Fibroblast of skin of abdomen (primary cell): ENCODE data around the gene FAXC. TPM values are rescaled to one million over a fixed set of nuclear protein-coding genes. Genes with fewer than 3 reads are reported as not detected.

Experiments
- DNase-seq: peaks from one replicate; pipeline ENCODE4 v3.0.0-alpha.2; 2013
- polyA plus RNA-seq, 2 experiments: library from polyadenylated mRNA; unstranded; fragments of 120-200 nt; gene quantifications; one replicate each; pipeline ENCODE4 v1.2.1, GENCODE V29; 2013; ENCODE audit not compliant: insufficient read length in 2 of 2

FAXC gene
- 5.1 TPM for polyA plus RNA-seq (2013, experiment 1 of 2; ENCODE audit: insufficient read length)
- polyA plus RNA-seq (2013, experiment 2 of 2; ENCODE audit: insufficient read length), result 6.0 TPM

GRCh38 chr6:99349171-99350141 lies at the start of gene FAXC:
Gene FAXC (minus strand): TSS chr6:99349674. CDS start chr6:99349372, 302 bp downstream.
- peak; percentile 33 for DNase-seq

DNA sequence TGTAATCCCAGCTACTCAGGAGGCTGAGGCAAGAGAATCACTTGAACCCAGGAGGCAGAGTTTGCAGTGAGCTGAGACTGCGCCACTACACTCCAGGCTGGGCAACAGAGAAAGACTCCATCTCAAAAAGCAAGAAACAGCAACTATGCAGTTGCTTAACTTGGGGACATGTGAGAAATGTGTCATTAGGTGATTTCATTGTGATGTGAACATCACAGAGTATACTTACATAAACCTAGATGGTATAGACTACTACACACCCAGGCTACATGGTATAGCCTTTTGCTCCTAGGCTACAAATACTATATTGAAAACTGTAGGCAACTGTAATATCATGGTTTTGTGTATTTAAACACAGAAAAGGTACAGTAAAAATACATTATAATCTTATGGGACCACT lies 47.8 kb upstream of the FAXC start:
- DNase-seq, result no peak

DNA sequence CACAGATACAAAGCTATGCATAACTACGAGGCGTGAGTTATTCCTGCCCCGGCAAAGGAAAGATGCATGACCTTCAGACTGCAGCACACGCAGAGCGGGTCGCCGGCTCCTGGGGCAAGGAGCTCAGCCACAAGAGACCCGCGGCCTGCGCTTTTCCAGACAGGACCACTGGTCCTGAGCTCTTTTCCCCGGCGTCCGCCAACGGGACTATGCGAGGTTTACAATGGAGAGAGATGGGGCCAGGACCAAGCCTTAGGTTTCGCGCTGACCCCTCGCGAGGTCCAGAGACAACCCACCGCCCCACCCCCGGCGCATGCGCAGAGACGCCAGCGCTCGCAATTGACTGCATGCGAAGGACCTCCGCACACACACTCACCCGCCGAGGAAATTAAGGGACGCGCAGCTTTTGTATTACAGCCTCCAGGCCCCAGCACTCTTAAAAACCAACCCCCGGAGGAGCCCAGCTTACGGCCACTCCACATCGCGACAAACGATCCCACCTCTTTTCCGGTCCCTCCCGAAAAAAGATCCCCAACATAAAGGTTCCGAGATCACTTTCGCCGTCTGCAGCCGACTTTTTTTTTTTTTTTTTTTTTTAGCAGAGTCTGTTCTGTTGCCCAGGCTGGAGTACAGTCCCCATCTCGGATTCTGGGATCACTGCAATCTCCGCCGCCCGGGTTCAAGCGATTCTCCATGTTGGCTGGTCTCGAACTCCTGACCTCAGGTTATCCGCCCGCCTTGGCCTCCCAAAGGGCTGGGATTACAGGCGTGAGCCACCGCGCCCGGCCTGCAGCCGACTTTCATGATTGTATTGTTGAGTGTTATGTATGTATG lies 44.4 kb upstream of the FAXC start, which contains the start of gene COQ3:
Gene COQ3, minus strand, starts transcription at position 498 of the 834 bp plus-strand sequence. Its CDS starts 16 bp downstream, at position 482.
- peak; percentile 82 for DNase-seq

GRCh38 chr6:99393366-99393697 lies 43.9 kb upstream of the FAXC start:
- DNase-seq, result no peak

DNA sequence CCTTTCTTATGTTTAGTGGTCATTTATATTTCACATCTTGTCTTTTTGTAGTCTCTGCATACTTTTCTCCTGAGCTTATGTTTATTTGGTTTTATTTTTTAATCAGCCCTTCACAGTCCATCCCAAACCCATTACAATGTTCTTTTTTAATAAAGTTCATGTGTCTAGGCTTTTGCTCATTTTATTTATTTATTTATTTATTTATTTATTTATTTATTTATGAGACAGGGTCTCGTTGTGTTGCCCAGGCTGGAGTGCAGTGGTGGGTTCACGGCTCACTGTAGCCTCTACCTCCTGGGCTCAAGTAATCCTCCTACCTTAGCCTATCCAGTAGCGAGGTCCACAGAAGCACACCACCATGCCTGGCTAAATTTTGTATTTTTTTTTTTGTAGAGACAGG lies 41.4 kb upstream of the FAXC start:
- DNase-seq, result no peak

DNA sequence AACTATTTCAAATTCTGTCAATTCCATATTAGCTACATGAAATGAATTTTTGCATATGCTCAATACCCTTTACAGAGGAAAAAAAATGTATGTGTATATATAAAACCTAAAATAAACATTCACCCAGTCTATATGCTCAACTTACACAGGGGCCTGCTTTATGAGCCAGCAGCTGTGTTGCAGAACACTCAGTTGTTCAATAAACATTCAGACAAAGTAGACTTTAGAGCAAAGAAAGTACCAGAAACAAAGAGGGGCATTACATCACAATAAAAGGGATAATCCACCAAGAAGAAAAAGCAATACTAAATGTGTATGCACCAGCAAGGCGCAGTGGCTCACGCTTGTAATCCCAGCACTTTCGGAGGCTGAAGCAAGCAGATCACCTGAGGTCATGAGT lies 35.0 kb upstream of the FAXC start:
- no peak for DNase-seq

DNA sequence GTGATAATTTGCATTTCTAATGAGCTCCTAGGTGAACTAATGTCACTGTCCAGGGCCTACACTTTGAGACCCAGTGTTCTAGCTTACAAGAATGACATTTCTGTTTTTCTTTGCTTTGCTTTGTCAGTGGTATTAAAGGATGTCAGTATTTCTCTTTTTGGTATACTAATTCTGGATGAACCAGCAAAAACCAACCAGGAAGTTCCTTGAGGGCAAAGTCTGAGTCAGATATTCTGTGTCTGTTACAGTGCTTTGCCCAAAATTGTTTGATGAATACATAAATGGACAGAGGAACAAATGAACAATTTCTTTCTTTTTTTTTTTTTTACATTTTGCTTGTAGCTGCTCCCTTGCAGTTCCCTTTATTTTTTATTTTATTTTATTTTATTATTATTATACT lies 29.2 kb upstream of the FAXC start:
- DNase-seq, result no peak

DNA sequence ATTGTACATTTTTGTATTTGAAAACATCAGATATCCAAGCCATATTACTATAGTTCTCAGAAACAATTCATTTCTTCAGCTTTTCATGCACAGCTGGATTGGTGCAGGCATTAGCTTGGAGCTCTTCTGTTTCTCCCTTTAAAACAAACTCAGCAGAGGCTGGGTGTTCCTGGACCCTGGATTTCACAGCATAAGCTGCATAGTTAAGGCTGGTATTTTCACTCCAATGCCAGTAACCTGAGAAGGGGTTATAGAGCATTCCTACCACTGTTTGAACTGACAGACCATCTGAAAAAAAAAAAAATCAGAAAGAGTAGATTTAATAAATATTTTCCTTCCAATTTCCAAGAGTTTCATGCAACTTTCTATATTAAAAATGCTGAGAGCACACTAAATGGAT lies 20.1 kb upstream of the FAXC start:
- DNase-seq, result no peak

DNA sequence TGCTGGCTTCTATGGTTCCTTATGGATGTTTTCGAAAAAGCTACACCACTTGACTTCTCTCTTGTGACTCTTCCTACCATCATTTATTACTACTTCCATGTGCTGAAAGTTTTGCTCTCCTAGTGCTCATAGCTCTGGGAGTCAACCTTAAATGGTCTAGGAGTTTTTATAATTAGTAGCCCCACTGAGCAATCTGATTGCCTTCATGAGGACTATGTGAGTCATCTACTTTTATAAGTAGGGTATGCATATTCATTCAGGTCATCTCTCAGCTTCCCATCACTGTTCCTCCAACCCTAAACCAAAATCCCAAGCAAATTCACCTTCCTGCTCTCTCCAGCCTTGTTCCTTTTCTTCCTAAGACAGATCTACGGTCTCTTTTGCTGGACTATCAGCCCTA lies 17.4 kb upstream of the FAXC start:
- DNase-seq, result no peak

DNA sequence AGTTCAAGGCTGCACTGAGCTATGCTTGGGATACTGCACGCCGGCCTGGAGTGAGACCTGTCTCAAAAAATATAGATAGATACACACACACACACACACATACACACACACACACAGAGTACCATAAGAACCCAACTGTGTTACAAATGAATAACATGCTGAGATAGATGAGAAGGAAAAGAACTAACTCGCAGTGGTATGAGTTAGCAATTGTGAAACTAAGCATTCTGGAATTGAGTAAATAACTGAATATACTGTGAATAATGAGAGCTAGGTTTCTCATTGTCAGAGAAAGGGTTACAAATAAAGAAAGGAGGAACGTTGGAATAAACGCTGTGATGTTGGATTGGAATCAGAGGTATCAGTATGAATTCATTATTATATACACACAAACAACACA lies 14.6 kb upstream of the FAXC start:
- DNase-seq, result no peak

GRCh38 chr6:99362678-99363268 lies 13.3 kb upstream of the FAXC start:
- DNase-seq, result no peak

GRCh38 chr6:99359800-99360199 lies 10.3 kb upstream of the FAXC start:
- DNase-seq, result no peak

- DNase-seq, result no peak
Measured at GRCh38 chr6:99356641-99357040, 7.2 kb upstream of the FAXC start.

DNA sequence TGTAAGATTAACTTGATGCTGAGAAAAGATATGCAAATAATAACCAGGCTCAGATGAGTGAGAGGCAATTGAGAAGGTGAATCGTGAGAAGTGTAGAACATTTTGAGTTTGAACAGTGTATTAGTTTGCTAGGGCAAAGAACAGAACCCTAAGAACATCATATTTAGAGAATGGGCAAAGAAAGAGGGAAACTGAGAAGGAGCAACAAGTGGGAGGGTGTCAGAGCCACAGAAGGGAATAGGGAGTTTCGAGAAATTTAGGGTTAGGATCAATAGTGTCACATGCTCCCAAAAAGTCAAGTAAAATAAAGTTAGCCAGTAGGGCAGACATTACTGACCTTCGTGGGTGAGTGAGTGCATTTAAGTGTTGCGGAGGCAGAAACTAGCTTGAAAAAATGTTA lies 5.5 kb upstream of the FAXC start:
- no peak for DNase-seq

- DNase-seq, result no peak
Measured at GRCh38 chr6:99353126-99353525, 3.7 kb upstream of the FAXC start.

- DNase-seq, result no peak
Measured at GRCh38 chr6:99350573-99350972, 1.1 kb upstream of the FAXC start.

DNA sequence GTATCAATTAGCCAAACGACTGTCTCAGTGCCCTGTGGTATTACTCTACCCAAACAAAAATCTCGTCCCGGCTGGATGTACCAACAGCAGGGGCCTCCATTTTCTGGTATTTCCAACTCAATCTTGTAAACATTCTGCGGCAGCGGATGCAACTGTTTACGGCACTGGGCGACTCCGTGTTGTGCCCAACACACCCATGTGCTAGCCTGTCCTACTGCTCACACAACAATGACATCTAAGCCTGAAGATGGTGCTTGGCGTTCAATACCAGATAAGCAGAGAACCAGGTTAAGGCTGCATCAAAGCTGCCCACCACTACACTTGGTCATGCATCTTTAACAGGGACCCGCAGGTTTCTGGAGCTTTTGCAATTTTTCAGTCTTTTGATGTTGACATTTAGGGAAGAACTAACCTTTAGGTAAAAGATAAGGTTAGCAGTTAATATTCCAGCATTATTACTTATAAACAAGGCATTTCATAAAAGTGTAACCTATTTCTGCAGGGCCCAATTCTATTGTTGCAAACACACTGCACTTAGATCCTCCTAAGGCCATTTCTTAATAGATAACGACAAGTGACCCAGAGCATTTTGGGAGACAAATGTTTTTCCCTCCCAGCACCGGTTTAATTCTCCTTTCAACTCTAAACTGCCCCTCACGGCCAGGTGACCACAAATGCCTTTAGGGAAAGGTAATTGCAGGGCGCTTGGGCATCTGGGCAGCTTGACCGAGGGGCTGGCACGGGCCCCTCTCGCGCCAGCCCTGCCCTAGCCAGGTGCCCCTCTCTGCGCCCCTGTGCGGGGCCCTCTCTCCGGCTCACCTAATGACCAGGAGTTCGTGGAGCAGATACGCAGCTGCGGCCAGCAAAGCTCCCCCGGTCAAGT lies 945 bp downstream of the FAXC start:
- DNase-seq, result no peak

DNA sequence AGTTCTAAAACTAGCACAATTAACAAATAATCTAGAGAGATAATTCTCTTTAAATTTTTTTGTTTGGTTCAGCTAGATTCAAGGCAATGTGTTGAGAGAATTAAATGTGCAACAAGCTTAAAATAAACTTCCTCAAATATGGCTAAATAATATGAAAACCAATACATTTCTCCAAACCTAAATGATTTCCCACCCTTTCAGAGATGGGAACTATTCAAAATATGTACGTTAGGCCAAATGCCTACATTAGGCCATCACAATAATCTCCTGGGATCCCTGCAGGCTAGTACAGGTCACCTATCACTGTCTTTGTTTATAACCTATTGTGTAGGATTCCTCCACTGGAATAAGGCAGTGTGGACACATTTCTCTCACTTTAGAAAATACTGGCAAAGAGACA lies 1.7 kb downstream of the FAXC start:
- DNase-seq, result no peak

GRCh38 chr6:99346595-99346994 lies 2.9 kb downstream of the FAXC start:
- no peak for DNase-seq

DNA sequence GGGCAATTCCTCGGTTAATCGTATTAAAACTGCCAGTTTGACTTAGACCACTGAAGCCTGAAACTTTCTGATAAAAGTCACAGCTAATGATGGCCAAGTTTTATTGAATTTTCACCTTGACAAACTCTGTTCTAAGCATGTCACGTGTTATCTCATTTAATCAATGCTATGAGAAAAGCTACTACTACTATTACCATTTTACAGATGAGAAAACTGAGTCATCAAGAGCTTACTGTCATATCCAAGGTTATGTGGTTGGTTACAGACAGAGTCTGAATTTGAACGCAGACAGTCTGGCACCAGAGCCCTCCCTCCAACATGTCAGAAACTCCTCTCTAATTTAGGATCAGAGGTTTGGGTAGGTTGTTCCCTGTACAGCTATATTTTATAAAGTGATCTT lies 4.3 kb downstream of the FAXC start:
- DNase-seq, result no peak

DNA sequence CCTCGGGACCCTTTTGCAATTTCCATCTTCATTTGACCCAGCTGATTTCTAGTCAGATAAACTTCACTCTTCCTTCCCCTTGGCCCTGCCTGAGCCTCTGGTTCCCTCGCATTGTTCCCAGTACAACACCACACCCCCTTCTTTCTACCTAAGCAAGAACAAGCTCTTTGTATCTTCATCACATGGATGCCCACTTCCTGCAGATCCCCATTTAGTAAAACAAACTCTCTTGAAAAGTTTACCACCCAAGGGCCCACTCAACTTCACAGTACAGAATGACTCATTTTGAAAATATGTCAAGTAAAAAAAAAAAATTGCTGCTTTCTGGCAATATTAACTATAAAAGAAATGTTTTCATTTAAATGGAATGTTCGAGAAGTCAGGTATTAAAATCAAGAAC lies 5.2 kb downstream of the FAXC start:
- DNase-seq, result peak; percentile 56

DNA sequence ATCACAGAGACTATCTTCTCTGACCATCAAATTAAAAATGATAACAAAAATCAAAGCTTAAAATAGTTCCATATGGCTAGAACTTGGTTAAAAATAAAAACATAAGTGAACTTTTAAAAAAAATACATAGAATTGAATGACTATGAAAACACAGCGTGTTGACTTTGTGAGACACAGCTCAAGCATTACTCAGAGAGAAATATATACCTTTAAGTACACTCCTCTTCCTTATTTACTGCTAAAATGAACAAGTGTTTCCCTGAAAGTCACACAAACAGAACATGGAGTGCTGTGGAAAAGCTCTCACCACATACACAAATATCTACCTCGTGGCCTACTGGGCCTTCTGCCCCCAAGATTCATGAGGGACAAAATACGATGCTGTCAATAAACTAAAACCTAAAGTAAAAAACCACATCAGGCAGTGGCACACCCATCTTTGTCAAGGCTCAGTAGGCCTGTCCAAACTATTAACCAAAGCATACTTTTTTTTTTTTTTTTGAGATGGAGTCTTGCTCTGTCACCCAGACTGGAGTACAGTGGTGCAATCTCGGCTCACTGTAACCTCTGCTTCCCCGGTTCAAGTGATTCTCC lies 7.5 kb downstream of the FAXC start:
- DNase-seq, result no peak
